HUES48 (cell line): ENCODE data around the gene TRMT11.

ENCODE experiments used
- H3K27ac ChIP-seq: one replicate; pipeline ENCODE4 v1.7.0; 2013; ENCODE audit warnings: low read depth, low read length, inconsistent platforms
- H3K27me3 ChIP-seq: 2 replicates; pipeline ENCODE4 v1.6.1; 2013; ENCODE audit warnings: mild to moderate bottlenecking, low read length; ENCODE audit not compliant: control insufficient read depth, insufficient read depth
- H3K36me3 ChIP-seq: 2 replicates; pipeline ENCODE4 v1.6.1; 2013; ENCODE audit warnings: low read length; ENCODE audit not compliant: control insufficient read depth, insufficient read depth
- H3K4me1 ChIP-seq: 2 replicates; pipeline ENCODE4 v1.6.1; 2013; ENCODE audit warnings: mild to moderate bottlenecking, low read length; ENCODE audit not compliant: control insufficient read depth, insufficient read depth
- H3K4me3 ChIP-seq: 2 replicates; pipeline ENCODE4 v1.5.1; 2013; ENCODE audit warnings: mild to moderate bottlenecking, low read depth, low read length
- H3K9ac ChIP-seq: 2 replicates; pipeline ENCODE4 v1.6.1; 2013; ENCODE audit warnings: mild to moderate bottlenecking, low read depth, low read length, moderate library complexity
- H3K9me3 ChIP-seq: 2 replicates; pipeline ENCODE4 v1.6.1; 2013; ENCODE audit warnings: low read length; ENCODE audit not compliant: control insufficient read depth, insufficient read depth

TRMT11 gene

DNA sequence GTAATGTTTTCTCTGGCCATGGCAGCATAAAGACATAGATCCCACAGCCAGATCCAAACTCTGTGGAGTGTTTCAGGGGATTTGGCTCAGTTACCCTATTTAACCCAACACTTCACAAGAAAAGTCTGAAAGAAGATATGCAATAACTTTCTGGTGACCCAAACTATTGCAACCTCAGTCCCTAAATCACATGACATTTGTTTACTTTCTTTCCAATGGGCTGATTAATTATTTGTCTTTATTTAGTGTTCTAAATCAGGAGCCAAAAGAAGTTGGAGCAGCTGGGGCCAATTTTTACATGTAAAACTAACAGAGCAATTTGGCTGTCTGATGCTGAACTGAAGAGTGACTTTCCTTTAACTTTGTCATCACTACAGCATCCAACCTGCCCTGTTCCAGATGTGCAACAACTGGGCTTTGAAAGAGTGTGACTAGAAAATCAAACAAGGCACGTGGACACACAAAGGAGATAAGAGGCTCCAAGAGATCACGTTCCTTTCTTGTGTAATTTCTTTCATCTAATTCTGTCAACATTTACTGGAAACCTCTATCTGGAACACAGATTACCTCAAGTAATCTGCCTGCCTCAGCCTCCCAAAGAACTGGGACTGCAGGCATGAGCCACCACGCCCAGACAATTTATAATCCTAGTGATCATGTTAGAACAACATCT is 90.8 kb downstream of the TRMT11 start:
- Histone ChIP-seq H3K27me3 (no peaks in the 10 kb centered on the region), H3K9ac (no peak overlapping the region), H3K27ac (no peak overlapping the region), H3K4me3 (no peak overlapping the region), H3K4me1 (peaks cover 11% of the 10 kb centered on the region), H3K36me3 (no peaks in the 10 kb centered on the region), H3K9me3 (no peaks in the 10 kb centered on the region)

DNA sequence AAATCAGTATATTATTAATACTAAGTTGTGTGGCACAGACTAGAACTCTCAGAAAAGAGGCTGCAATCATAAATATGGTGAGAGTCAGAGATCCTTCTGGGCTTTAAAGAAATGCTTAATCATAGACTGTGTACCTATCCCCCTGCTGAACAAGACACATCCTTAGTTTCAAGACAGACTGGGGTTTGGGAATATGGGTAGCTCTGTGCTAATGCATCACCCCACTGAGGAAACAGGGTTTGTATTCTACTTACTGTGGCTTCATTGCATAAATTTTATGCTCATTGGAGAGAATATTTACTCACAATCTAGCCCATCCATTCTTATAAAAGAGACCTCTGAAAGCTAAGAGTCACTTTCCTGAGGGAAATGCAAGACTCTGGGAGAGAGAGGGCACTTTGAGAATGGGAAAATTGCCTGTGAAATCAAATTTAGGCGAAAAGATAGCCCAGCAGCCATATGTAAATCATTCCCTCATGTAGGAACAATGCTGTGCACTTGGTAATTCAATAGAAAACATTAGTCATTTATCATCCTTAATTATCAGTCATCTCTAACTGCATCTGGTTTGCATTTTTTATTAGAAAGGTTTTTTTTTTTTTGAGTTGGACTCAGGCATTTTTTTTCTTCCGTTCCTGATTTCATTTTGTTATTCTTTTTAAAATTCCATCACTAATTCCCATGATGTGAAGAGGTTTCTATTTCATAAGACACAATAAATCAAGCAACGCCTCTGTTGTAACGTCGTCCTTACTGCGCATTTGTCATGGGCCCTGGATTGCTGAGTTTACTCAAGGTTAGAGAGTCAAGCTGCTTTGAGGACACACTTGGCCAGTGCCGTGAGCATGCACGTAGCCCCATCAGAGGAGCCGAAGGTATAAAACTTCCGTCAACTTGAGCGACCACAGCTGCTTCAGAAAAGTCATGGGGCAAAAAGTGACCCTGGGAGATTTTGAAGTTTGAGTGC is 91.8 kb downstream of the TRMT11 start:
- H3K27ac ChIP-seq: no peak overlapping the region
- H3K9ac ChIP-seq: no peak overlapping the region
- H3K4me1 ChIP-seq: peaks cover 11% of the 10 kb centered on the region
- no peaks in the 10 kb centered on the region for H3K9me3 ChIP-seq
- no peaks in the 10 kb centered on the region for H3K27me3 ChIP-seq
- no peak overlapping the region for H3K4me3 ChIP-seq
- no peaks in the 10 kb centered on the region for H3K36me3 ChIP-seq

DNA sequence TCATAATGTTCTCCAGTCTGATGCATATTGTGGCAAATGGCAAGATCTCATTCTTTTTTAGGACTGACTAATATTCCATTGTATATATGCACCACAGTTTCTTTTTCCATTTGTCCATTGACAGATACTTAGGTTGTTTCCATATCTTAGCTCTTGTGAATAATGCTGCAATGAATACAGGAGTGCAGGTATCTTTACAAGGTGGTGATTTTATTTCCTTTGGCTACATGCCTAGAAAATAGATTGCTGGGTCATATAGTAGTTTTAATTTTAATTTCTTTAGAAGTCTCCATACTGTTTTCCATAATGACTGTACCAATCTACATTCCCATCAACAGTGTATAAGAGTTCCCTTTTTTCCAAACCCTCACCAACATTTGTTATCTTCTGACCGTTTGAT is 97.5 kb downstream of the TRMT11 start:
- no peak overlapping the region for H3K9ac ChIP-seq

DNA sequence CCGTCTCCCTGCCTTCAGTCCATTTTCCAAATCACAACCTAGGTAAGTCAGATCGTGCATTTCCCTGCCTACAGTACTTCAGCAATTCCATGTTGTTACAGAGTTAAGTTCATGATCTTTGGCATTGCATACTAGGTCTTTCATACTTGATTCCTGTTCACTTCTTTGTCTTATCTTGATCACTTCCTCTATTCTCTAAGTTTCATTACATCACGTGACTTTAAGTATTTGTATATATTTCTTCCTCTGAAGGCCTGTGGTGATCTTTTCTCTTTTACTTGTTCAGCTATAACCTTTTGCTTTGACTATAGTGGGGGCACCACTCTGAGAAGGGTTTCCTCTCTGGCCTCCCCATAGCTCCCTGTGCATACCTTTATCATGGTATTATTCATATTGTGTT is 100.2 kb downstream of the TRMT11 start:
- H3K4me1 ChIP-seq: peaks cover 5% of the 10 kb centered on the region
- no peaks in the 10 kb centered on the region for H3K36me3 ChIP-seq
- no peak overlapping the region for H3K9ac ChIP-seq
- no peak overlapping the region for H3K4me3 ChIP-seq
- H3K27me3 ChIP-seq: no peaks in the 10 kb centered on the region
- H3K9me3 ChIP-seq: no peaks in the 10 kb centered on the region
- H3K27ac ChIP-seq: no peak overlapping the region

More for the DNA sequence above, 97.5 kb downstream of the TRMT11 start:
- Histone ChIP-seq H3K27ac (no peak overlapping the region), H3K4me3 (no peak overlapping the region), H3K27me3 (no peaks in the 10 kb centered on the region), H3K36me3 (no peaks in the 10 kb centered on the region), H3K4me1 (no peaks in the 10 kb centered on the region), H3K9me3 (no peaks in the 10 kb centered on the region)
